Liver (tissue), 9 donors: ENCODE measurements around the gene DPYD. TPM values are rescaled to one million over a fixed set of nuclear protein-coding genes. Genes with fewer than 3 reads are reported as not detected.

Experiments
- DNase-seq: peaks from one replicate; pipeline ENCODE4 v3.0.0-alpha.2; 2017; ENCODE audit warnings: low spot score
- H3K27ac ChIP-seq, 2 donors: one replicate each; pipeline ENCODE4 v1.7.0; 2013; ENCODE audit warnings: inconsistent platforms in 2 of 2, low read length in 2 of 2, control low read depth in 1 of 2, low read depth in 1 of 2, mild to moderate bottlenecking in 1 of 2
- H3K27me3 ChIP-seq, 4 donors: one replicate each; pipeline versions ENCODE4 v1.6.1 to v1.7.0; 2013; ENCODE audit warnings: low read length in 3 of 4, inconsistent platforms in 1 of 4, mild to moderate bottlenecking in 1 of 4, moderate library complexity in 1 of 4; ENCODE audit not compliant: control insufficient read depth in 4 of 4, insufficient read depth in 4 of 4
- H3K36me3 ChIP-seq, 4 donors: one replicate each; pipeline versions ENCODE4 v1.6.1 to v1.7.0; 2013; ENCODE audit warnings: low read length in 3 of 4, mild to moderate bottlenecking in 3 of 4, low read depth in 1 of 4, moderate library complexity in 1 of 4; ENCODE audit not compliant: control insufficient read depth in 4 of 4, insufficient read depth in 3 of 4
- H3K4me1 ChIP-seq, 4 donors: one replicate each; pipeline versions ENCODE4 v1.6.1 to v1.7.0; 2013; ENCODE audit warnings: low read length in 3 of 4, mild to moderate bottlenecking in 3 of 4, moderate library complexity in 1 of 4; ENCODE audit not compliant: control insufficient read depth in 4 of 4, insufficient read depth in 4 of 4
- H3K4me3 ChIP-seq, 3 donors: one replicate each; pipeline versions ENCODE4 v1.6.1 to v1.7.0; 2013; ENCODE audit warnings: low read length in 3 of 3, control low read depth in 1 of 3, low read depth in 1 of 3, mild to moderate bottlenecking in 1 of 3
- H3K9ac ChIP-seq, 2 donors: one replicate each; pipeline ENCODE4 v1.7.0; 2013; ENCODE audit warnings: low read length in 2 of 2, mild to moderate bottlenecking in 2 of 2, moderate library complexity in 2 of 2, control low read depth in 1 of 2, low read depth in 1 of 2
- H3K9me3 ChIP-seq, 4 donors: one replicate each; pipeline versions ENCODE4 v1.6.1 to v1.7.0; 2013; ENCODE audit warnings: low read length in 3 of 4; ENCODE audit not compliant: control insufficient read depth in 4 of 4
- ATF3 ChIP-seq: IDR thresholded peaks from 2 replicates; pipeline ENCODE4 v1.6.1; 2016; ENCODE audit warnings: antibody characterized with exemption
- CTCF ChIP-seq: fragments of 150-350 bp; IDR thresholded peaks from 2 replicates; pipeline ENCODE4 v1.5.1; 2017; ENCODE audit warnings: improper control_type of control experiment, low read depth, low read length; ENCODE audit not compliant: missing input control
- EGR1 ChIP-seq, 2 donors: IDR thresholded peaks; 2 replicates each; pipeline ENCODE4 v1.6.1; 2016 to 2018; ENCODE audit warnings: antibody characterized with exemption in 2 of 2, low read depth in 2 of 2
- FOXA1 ChIP-seq: IDR thresholded peaks from 2 replicates; pipeline ENCODE4 v1.6.1; 2016; ENCODE audit warnings: antibody characterized with exemption
- FOXA2 ChIP-seq: IDR thresholded peaks from 2 replicates; pipeline ENCODE4 v1.6.1; 2016; ENCODE audit warnings: antibody characterized with exemption
- GABPA ChIP-seq, 2 donors: IDR thresholded peaks in 1 of 2; conservative IDR thresholded peaks in 1 of 2; 2 replicates each; pipeline ENCODE4 v1.6.1; 2016; ENCODE audit warnings: antibody characterized with exemption in 2 of 2, mild to moderate bottlenecking in 1 of 2, moderate library complexity in 1 of 2
- HNF4A ChIP-seq, 2 donors: conservative IDR thresholded peaks; 2 replicates each; pipeline ENCODE4 v1.6.1; 2016; ENCODE audit warnings: antibody characterized with exemption in 2 of 2, mild to moderate bottlenecking in 2 of 2
- HNF4G ChIP-seq: IDR thresholded peaks from 2 replicates; pipeline ENCODE4 v1.6.1; 2016; ENCODE audit warnings: antibody characterized with exemption
- JUND ChIP-seq, 2 donors: IDR thresholded peaks; 2 replicates each; pipeline ENCODE4 v1.6.1; 2016; ENCODE audit warnings: antibody characterized with exemption in 2 of 2
- NR2F2 ChIP-seq: IDR thresholded peaks from 2 replicates; pipeline ENCODE4 v1.6.1; 2016; ENCODE audit warnings: antibody characterized with exemption
- RAD21 ChIP-seq, 2 donors: IDR thresholded peaks; 2 replicates each; pipeline ENCODE4 v1.6.1; 2016; ENCODE audit warnings: antibody characterized with exemption in 2 of 2, mild to moderate bottlenecking in 2 of 2
- REST ChIP-seq: IDR thresholded peaks from 2 replicates; pipeline ENCODE4 v1.6.1; 2016; ENCODE audit warnings: antibody characterized with exemption, mild to moderate bottlenecking
- RXRA ChIP-seq, 2 donors: IDR thresholded peaks; 2 replicates each; pipeline ENCODE4 v1.6.1; 2017 to 2018; ENCODE audit warnings: antibody characterized with exemption in 2 of 2, mild to moderate bottlenecking in 1 of 2
- SP1 ChIP-seq: IDR thresholded peaks from 2 replicates; pipeline ENCODE4 v1.6.1; 2018; ENCODE audit warnings: antibody characterized with exemption, mild to moderate bottlenecking
- TAF1 ChIP-seq: conservative IDR thresholded peaks from 2 replicates; pipeline ENCODE4 v1.6.1; 2016; ENCODE audit warnings: antibody characterized with exemption, mild to moderate bottlenecking
- YY1 ChIP-seq: IDR thresholded peaks from 2 replicates; pipeline ENCODE4 v1.6.1; 2016; ENCODE audit warnings: antibody characterized with exemption, mild to moderate bottlenecking
- ZBTB33 ChIP-seq: IDR thresholded peaks from 2 replicates; pipeline ENCODE4 v1.6.1; 2016; ENCODE audit warnings: antibody characterized with exemption
- WGBS: extraction: QIAGEN DNeasy Blood & Tissue Kit; methylation state at CpG from one replicate; pipeline ENCODE4 v1.1.7; 2013; 5-methylcytosine and 5-hydroxymethylcytosine counted together
- polyA plus RNA-seq, 2 donors: library from polyadenylated mRNA; stranded (reverse) in 1 of 2; unstranded in 1 of 2; fragments of 200-250 nt in 1 of 2; fragments of >200 nt in 1 of 2; fragmentation: Nextera tagmentation in 1 of 2; extraction: Ambion mirVana in 1 of 2; gene quantifications; one replicate each; pipeline versions ENCODE4 v1.2.1 to v1.2.3, GENCODE V29; 2013 to 2015
- total RNA-seq, 2 donors: library from RNA; depleted of rRNA; stranded (reverse); fragments of >200 nt; gene quantifications; one replicate each; pipeline ENCODE4 v1.2.3, GENCODE V29; 2014
- TF ChIP-seq, protein P1 (sequence below): IDR thresholded peaks from 2 replicates; pipeline ENCODE4 v1.6.1; 2016; ENCODE audit warnings: antibody characterized with exemption
- donor health status: healthy.
- donor health status: healthy.
- donor health status: healthy.
- donor health status: healthy.
- donor health status: healthy.

Gene DPYD
- total and polyA plus RNA-seq, 4 donors, result 16.2 to 142 (median 47.0) TPM

DNA sequence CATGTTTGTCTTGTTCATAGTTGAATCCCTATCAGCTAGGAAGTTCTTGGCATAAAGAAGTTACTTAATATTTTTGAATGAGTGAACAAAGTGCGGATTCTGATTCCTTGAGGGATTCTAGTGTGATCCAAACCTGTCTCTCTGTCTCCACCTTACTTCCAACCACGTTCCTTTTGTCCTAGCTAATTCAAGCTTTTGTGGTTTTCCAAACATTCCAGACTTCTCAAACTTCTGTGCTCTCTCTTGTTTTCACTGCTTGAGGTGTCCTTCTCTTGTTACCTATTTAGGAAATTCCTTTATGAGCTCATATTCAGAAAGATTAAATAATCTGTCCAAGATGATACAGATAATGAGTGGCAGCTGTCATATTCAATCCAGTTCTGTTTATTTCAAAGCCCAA lies 846.1 kb downstream of the DPYD start:
- Histone ChIP-seq H3K36me3 (peaks cover 2 to 16% (median 6%) of the 10 kb centered on the region in 4 donors), H3K9ac (no peak overlapping the region), H3K27me3 (no peaks in the 10 kb centered on the region), H3K9me3 (no peaks in the 10 kb centered on the region), H3K4me1 (no peaks in the 10 kb centered on the region), H3K27ac (no peak overlapping the region), H3K4me3 (no peak overlapping the region)
- 95% methylated on average over 2 of the region's 2 CpGs for WGBS
- TF ChIP-seq EGR1 (IDR thresholded peaks at IDR 0.05; ENCODE audit: low read depth in 2 of 2), result no peak
- no peak for TF ChIP-seq GABPA (IDR thresholded peaks at IDR 0.05 in 1 of 2, conservative IDR thresholded peaks at IDR 0.05 in 1 of 2)
- no peak for TF ChIP-seq REST
- TF ChIP-seq ATF3, result no peak
- no peak for TF ChIP-seq RXRA (IDR thresholded peaks at IDR 0.05)
- DNase-seq, result no peak

GRCh38 chr1:97073936-97074335 lies 846.9 kb downstream of the DPYD start:
- DNase-seq, result no peak
- Histone ChIP-seq H3K27ac (no peak overlapping the region), H3K27me3 (no peaks in the 10 kb centered on the region), H3K4me1 (no peaks in the 10 kb centered on the region), H3K36me3 (peaks cover 2 to 12% (median 4%) of the 10 kb centered on the region in 4 donors), H3K9ac (no peak overlapping the region), H3K9me3 (no peaks in the 10 kb centered on the region), H3K4me3 (no peak overlapping the region)
- TF ChIP-seq SP1, result no peak
- TF ChIP-seq REST, result no peak
- no peak for TF ChIP-seq CTCF
- TF ChIP-seq ZBTB33, result no peak
- TF ChIP-seq TAF1, result no peak
- no peak for TF ChIP-seq JUND (IDR thresholded peaks at IDR 0.05)
- no peak for TF ChIP-seq YY1
- TF ChIP-seq, protein P1, sequence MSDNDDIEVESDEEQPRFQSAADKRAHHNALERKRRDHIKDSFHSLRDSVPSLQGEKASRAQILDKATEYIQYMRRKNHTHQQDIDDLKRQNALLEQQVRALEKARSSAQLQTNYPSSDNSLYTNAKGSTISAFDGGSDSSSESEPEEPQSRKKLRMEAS, result no peak
- TF ChIP-seq HNF4G, result no peak
- no peak for TF ChIP-seq FOXA2
- TF ChIP-seq RAD21 (IDR thresholded peaks at IDR 0.05), result no peak
- no peak for TF ChIP-seq EGR1 (IDR thresholded peaks at IDR 0.05; ENCODE audit: low read depth in 2 of 2)
- TF ChIP-seq ATF3, result no peak
- no peak for TF ChIP-seq HNF4A (conservative IDR thresholded peaks at IDR 0.05)
- TF ChIP-seq GABPA (IDR thresholded peaks at IDR 0.05 in 1 of 2, conservative IDR thresholded peaks at IDR 0.05 in 1 of 2), result no peak
- no peak for TF ChIP-seq NR2F2
- TF ChIP-seq FOXA1, result no peak
- WGBS, result 86% methylated on average over 2 of the region's 2 CpGs
